Measurements from ENCODE around the gene ST6GALNAC3.

The ST6GALNAC3 gene

DNA sequence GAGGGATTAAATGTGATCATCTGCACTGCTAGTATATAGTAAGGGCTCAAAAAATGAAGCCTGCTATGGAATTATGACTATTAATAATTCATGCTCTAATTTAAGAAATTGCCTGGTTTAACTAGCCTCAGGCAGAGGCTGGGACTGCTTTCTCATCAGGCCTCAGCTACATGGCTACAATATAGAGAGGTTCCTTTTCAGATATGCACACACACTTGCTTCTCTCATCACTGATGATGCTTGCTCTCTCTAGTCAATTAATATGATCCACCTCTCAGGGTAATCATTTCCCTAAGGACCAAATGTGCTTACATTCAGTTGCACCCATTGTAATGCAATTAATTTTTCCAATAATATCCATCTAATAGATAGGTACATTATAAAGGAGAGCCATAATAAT lies 467.8 kb downstream of the ST6GALNAC3 start:
- DNase-seq, result no peak

DNA sequence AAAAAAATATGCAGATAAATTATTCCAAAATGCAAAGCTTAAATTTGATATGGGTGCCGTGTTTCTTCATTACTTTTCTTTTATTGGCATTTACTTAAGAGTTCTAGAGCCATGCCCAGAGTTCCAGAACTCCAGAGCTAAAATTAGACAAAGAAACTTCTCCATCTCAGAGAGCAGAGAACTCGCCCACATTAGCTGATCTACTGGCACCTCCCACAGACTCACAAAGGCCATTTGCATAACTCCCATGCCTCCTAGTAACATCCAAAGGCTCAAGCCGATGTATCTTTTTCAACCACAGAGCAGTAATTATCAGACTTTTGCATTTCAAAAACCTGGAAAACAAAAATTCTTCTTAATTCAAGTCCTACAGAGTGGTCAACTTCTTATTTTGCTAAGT lies 468.9 kb downstream of the ST6GALNAC3 start:
- DNase-seq, result no peak

DNA sequence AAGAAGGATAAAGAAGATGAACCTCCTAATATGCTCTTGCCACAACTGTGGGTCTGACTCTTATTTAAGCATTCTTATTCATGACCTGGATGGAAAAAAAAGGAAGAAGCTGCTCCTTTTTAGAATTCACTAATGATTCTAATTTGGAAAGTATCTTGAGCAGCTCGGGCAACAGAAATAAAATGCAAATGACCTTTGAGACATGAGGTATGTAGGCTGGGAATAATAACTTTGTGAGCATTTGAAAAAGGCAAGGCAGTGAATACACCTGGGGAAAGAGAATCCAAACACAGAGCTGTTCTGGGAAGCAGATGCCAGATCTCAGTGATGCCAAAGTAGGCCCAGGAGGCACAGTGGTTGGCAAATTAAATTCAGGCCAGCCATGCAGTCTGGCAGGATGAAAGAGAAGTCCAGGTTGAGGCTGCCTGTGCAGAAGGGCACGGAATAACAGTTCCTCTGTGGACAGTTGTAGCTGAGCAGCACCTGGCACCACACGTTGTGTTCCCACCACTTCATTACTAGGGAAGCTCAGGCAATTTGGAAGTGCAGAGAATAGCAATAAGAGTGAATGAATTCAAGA lies 471.9 kb downstream of the ST6GALNAC3 start:
- DNase-seq, result no peak

DNA sequence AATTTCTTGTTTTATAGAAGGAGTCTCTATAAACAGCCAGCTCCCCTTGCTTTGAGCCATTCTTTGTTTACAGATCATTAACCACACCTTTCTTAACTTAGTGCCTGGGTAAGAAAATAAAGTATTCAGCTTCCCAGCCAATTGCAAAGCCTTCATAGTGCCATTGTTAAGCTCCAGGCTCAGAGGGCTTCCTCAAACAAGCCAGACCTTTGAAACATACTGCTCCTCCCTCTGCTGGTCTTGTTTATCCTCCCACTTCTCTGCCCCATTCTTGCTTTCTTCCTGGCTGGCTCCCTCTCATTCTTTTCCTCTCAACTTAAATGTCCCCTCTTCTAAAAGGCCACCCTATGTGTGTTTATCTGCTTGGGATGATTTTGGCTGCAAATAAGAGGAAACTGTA lies 473.4 kb downstream of the ST6GALNAC3 start:
- DNase-seq, result no peak

DNA sequence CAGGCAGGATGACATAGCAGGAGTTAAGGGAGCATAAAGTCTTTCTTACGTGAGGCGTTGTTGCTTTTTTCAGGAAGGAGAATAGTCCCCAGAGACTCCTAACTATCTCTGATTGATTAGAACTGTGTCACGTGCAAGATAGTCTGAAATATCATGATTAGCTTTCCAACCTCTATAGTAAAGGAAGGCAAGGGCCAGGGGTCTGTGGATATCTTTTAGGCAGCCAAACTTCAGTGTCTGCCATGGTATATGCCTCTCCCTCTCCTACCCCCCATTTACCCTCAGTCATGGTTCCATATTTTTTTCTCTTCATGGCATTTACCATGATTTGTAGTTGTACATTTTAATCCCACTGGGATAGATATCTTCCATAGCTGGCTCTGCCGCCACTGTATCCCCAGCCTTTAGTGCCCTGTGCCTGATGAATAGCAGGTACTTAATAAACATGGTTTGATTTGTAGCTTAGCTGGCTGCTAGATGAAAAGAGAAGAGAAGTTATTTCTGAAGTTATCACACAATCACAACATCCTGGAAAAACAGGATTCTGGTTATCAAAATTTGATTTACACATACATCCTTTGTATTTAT lies 474.1 kb downstream of the ST6GALNAC3 start:
- no peak for DNase-seq

DNA sequence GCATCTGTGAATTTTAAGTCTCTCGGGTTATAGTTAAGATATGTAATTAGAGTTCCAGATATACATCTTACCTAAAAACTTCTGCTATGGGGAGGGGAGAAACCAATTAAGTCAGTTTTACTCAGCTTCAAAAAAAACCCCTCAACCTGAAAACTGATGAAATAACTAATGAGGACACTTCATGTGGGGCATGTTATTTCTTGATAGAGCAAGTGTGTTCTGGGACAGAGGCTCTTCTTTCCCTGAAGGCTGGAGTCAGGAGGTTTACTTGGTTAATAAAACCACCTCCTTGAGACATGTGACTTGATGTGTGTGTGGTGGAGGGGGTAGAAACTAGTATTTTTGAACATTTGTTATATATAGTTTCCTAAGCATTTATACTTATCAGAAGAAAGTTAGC lies 479.7 kb downstream of the ST6GALNAC3 start:
- DNase-seq, result no peak

DNA sequence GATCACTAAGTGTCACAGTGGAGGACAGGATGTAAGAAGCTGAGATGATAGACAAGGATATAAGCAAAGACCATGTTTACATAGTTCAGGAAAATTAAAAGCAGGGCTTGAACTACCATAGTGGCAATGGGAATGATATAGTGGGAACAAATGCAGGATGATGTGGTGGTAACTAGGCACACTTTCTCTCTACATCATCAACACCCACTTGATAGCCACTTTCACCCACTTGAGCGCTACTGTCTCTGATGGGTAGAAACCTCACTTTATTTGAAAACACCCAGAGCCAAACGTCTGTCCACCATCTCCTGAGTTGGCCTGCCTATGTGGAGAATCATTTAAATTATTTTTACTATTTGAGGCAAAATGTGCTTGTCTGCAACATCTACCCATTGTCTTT lies 487.7 kb downstream of the ST6GALNAC3 start:
- DNase-seq, result no peak

DNA sequence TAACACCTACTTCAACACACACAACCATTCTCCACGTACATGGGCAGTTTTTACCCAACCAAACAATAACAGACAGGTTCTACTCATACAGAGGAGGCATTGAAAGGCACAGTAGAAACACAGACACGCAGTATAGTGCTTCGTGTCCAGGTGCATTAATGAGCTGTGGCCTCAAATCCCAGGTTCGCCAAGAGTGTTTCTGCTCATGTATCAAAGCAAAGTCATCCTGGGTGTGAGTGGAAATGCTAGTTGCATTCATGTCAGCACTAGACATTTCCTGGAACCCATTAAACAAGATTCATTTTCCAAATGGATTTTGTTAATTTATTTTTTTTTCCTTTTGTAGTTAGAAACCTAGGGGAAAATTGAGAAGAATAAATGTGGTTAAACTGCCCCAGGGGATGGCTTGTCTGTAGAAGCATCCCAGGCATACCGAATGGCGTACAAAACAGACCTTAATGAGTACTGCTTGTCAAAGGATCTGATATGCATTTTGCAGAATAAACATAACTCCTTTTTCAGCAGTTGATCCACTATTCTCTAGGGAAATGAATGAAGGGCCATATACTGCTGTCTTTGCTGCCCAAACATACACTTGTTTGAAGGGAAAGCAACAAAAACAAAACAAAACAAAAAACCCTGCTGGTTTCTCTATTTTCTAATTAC lies 494.2 kb downstream of the ST6GALNAC3 start:
- DNase-seq, result no peak

DNA sequence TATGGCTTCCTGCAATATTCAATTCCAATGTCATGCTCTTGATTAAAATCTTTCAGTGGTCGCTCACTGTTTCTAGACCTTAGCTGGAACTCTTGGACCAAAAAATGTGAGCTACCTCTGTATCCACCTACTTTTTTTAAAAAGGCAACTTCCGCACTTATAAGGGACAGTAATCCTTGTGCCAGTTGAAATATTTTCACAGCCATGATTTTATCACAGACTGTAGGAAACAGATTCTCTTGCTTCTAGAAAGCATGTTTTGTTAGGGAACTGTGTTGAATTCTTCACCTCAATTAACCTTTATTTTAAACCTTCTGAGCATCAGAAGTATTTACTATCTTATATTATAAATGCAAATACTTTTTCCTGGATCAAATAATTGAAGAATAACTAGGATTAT lies 496.7 kb downstream of the ST6GALNAC3 start:
- no peak for DNase-seq

DNA sequence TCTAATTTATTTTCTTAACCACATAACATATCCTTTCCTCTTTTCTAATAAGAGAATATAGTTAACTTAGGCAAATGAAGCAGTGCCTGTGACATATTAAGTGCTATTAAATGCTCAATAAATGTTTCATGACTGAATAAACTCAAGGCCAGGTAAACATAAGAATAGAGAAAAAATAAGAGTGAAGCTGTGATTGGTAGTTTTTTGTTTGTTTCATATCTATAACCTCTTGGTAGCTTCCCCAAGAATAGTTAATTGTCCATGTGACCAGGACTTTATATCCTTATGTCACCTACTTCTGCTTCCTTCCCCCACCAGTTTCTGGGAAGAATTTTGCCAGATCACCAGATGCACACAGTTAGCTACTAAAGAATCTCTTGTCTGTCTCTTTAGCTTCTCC lies 497.7 kb downstream of the ST6GALNAC3 start:
- DNase-seq, result no peak

DNA sequence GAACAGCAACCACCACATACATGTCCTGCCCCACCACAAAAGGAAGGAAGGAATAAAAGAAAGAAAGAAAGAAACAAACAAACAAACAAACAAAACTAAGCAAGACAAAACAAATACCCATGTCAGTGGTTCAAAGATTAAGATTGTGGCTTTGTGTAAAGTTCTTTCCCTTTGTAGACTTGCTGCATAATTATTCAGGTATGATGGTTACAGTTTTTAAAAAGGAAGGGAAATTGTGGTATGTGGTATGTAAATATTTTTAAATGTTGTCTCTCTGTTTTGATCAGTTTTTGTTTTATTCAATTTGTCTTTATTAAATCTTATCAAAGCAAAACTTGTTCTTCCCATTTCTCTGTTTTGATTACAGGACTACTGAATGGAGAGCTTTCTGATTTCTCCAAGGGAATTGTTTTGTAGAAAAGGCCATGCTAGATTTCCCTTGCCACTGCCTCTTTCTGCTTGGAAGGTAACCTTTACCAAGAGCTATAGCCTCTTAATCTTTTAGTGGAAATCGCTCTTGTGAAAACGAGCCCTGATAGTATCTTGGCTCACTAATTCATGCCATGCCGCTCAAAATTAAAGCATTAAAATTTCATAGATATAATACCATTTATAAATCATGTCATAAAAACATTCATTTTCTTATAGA lies 502.5 kb downstream of the ST6GALNAC3 start:
- no peak for DNase-seq

DNA sequence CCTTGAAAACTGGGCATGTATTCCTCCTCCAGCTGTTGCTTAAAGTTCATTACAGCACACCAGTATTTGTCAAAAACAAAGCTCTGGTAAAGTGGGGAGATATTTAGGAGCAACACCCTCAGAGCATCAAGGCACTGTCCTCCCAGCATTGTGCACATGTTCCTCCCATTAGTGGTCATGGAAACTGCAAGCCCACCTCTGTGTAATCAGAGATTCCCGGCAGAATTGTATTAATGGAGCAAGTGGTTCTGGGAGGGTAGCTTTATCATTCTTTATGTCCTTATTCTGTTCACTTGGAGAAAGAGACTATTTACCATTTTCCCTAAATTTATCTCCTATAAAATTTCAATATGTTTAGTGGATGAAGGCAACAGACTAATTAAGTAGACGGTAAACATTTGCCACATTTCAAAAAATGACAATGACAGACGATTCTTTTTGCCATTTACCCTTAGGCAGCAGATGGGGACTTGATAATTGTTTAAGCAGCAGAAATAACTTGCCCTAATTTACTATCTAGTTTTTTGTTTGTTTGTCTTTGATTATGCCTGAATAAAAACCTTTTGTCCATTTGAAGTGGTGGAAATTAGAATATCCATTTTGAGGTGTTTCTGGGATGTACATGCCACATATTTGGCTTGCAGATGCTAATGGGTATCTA lies 503.1 kb downstream of the ST6GALNAC3 start:
- DNase-seq, result no peak

DNA sequence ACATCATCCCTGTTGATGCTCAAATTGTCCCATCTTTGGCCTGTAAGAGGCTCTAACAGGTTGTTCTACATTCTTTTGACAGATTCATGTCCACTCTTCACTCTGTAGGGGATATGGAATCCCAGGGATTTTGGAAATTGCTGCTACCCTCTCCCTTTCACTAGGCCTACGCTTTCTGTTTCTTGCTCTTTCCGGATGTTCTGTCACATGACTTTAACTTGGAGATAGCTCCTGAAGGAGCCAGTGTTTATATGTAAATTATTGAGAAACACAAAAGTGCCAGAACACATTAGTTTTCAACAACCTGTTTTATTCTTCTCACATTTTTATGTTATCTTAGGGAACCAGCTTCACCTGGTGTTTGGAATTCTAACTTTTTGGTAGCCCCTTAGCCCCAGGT lies 505.7 kb downstream of the ST6GALNAC3 start:
- DNase-seq, result no peak

DNA sequence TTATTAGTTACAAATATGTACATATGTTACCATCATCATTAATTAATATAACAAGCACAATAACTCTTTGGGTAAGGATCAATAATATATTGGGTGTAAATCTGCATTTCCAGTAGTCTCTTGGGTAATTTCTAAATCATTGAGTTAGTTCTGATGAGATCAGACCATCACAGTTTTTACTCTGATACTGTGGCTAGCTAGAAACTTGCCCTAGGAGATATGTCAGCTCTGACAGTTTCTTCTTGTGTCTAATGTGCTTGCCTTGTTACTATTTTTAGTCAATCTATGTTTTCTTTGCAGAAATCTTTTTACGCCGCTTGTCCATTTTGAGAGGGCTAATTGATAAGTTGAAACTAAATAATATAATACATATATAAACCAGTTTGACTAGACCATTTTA lies 507.2 kb downstream of the ST6GALNAC3 start:
- no peak for DNase-seq

DNA sequence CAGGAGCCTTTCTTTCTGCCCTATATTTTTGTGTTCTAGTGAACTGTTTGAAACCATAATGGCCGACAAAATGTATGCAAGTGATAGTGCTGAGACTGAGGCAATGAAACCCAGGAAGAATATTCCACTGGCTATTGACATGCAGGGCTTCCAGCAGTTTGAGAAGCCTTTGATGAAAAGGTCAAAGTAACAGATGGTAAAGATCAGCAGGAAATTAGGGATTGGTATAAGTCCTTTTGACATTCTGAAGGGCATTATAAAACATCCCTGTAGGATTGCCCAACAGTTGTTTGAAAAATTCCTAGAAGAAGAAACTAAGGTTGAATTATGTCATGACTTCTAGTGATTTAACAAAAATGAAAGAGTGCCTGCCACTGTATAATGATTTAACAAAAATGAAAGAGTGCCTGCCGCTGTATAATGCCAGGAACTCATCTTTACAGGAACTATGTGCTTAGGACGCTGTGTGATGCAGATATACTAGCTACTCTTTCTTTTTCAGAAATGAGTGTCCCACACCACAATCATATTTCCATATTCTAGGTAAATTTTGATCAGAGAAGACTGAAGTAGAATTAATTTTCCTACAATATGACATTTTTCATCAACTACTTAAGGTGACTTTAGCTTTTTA lies 508.8 kb downstream of the ST6GALNAC3 start:
- no peak for DNase-seq

DNA sequence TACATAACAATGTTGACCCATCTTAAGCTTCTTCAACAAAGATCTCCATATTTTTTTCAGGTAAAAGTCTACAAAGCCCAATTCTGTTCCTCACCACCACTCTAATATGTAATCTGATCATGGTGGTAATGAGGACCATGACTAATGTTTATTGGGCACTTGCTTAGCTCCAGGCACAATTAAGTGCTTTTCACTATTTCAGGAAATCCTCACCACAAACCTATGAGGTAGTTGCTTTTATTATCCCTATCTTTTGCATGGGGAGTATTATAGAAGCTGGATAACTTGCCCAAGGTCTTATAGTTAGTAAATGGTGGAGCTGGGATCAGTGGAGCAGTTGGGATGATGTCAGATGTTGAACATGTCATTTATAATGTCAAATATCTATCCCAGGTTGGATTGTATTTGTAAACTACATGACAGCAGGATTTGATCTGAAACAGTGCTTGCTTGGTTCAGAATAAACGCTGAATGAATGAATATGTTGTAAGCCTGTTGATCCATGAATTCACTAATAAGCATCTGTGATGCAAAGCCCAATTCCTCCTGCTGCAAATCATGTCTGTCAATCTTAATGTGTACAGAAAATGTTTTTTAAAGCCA lies 509.4 kb downstream of the ST6GALNAC3 start:
- DNase-seq, result no peak

DNA sequence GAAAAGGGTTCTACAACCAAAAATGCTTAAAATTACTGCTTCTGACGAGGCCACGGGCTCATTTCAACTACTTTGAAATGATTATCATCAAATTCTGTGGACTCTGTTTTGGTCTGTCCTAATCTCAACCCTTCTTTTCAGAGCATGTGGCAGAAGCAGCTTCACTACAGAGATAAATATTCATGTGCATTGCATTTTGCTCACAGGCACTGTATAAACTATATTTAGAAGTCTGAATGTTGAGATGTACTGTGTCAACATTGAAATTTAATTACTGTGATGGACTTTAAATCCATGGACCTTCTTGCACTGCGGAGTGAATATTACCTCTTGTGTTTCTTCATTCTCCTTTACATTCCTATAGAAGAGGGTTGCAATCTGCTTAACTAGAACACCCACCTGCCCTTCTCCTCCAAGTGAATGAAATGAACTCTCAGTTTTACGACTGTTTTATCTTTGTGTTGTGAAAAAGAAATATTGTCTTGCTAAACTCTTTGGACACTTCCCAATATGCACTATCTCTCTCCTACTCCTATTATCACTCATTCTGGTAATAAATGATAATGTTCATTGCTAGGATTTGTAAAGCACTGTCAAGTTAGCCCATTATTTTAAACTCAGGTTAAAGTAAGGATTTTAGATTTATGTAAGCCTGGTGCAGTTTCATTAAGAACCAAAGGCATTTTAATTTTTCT lies 511.6 kb downstream of the ST6GALNAC3 start:
- no peak for DNase-seq

DNA sequence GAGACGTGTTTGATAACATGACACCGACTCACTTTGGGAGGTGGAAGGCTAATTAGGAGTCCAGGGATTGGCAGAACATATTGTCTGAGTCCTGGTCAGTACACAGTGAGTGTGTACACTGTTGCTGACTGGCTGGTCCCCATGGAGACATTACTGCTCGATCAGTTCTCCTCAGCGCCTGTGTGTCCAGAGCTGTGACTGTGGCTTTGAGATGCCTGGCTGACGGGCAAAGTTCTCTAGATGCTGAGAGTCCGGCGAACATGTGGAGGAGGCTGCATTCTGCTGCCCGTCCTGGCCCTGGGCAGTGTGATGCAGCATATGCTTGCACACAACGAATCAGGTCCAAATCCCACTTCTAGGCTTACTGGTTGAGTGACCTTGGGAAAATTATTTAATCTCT lies 512.7 kb downstream of the ST6GALNAC3 start:
- no peak for DNase-seq

DNA sequence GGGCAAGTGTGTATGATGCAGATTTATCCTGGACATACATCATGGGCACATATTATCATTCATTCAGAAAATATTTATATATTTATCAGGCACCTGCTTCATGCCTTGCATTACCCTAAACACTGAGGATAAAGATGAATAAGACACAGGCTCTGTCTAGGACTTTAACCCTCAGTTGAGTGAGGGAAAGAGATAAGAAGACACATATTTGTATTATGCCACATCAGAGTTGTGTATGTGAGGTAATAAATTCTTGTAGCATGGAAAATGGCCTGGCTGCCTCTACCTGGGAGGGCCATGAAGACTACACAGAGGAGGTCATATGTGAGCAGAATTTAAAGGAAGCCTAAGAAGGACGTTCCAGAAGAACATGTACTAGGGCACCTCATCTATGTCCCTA lies 516.9 kb downstream of the ST6GALNAC3 start:
- no peak for DNase-seq

DNA sequence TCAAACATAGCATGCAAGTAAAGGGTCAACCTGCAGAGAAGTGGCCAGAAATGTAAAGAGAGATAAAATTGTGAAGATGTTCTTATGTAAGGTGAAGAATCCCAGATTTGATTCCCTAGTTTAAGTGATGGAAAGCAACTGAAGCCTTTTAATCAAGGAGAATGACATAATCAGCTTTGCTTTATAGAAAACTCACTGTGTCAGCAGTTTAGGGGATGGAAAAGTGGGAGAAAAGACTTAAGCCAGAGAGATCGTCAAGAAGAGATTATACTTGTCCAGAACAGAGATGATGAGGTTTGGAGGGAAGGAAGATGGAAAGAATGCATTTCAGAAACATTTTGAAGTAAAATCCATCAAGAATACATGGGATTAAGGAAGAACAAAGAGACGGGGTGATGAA lies 517.4 kb downstream of the ST6GALNAC3 start:
- no peak for DNase-seq

DNA sequence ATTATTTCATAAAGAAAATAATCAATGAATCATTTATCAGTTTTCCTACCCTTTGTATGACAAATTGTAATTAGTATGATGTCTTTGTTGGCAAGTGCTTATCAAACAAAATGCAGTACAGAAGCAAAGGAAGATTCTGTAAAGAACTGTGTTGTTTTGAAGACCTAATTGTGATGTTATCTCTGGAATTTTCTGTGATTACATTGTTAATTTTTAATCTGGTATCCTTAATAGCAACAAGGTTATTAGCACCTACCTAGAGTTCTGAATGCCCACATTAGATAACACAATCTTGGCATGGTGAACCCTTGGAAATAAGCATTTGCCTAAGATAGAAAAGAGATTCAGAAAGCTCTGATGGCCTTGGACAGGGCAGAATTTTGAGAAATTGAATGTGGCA lies 518.6 kb downstream of the ST6GALNAC3 start:
- DNase-seq, result no peak

DNA sequence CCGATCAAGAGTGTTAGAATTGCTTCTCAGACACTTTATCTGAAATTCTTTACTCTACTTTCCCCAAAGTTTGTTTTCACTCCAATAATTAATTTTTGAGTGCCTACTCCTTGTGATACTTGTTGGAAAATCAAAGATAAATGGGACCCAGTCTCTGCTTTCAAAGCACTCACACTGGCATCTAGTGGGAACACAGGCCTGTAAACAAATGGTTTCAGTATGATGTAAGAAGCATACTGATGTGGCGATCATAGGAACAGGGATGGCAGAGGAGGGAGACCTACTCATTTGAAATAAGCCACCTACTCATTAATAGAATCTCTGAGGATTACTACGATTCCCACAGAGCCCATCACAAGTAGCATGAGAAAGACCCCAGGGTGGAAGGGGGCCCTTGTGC lies 519.1 kb downstream of the ST6GALNAC3 start:
- no peak for DNase-seq

All from stimulated activated CD4-positive, alpha-beta T cell treated with anti-CD3 and anti-CD28 coated beads, Interleukin-2, amount 100 ng/mL, for 48 hours (primary cell).